Measurements from ENCODE around the gene MTA1. TPM values are rescaled to one million over a fixed set of nuclear protein-coding genes. Genes with fewer than 3 reads are reported as not detected.

MTA1 gene
- 115 and 119 TPM in 2 replicates for total RNA-seq

- Mint-ChIP-seq H3K27me3 (no peaks in the 10 kb centered on the region), H3K4me3 (peak within 1 kb of the TSS; percentile 86), H3K36me3 (ENCODE audit: low read depth) (peaks cover 4% of the 10 kb centered on the region), H3K9me3 (no peaks in the 10 kb centered on the region), H3K27ac (peak within 1 kb of the TSS; percentile 56), H3K4me1 (peaks cover 30% of the 10 kb centered on the region)
- ChIA-PET CTCF (no interaction called here), POLR2A (no interaction called here)
- TF ChIP-seq CTCF (IDR thresholded peaks at IDR 0.05), result no peak
- intact Hi-C loops (cut with micrococcal nuclease), result loop anchor here (1.0 to 5.0 kb wide), 3 partner anchors 13 to 58 kb away; partner anchors contain the start of gene TEX22
- ATAC-seq (ENCODE audit: low read depth) (peak; percentile 73), DNase-seq (peak; percentile 54)
Observed at GRCh38 chr14:105419195-105420091, at the start of gene MTA1. Gene MTA1 (plus strand): TSS chr14:105419827. CDS start chr14:105420036, 209 bp downstream.

GRCh38 chr14:105374389-105374788 is 45.2 kb upstream of the MTA1 start:
- no peak for TF ChIP-seq CTCF (IDR thresholded peaks at IDR 0.05)

GRCh38 chr14:105375635-105376057 is 44.0 kb upstream of the MTA1 start:
- DNase-seq (no peak), ATAC-seq (ENCODE audit: low read depth) (peak; percentile 25)
- intact Hi-C loops (cut with micrococcal nuclease), result no loop called here
- no peak overlapping the region for H3K27ac Mint-ChIP-seq
- H3K4me1 Mint-ChIP-seq, result peaks cover 11% of the 10 kb centered on the region
- H3K27me3 Mint-ChIP-seq, result no peaks in the 10 kb centered on the region
- CTCF ChIA-PET, result no interaction called here
- POLR2A ChIA-PET, result no interaction called here
- no peaks in the 10 kb centered on the region for H3K9me3 Mint-ChIP-seq
- H3K4me3 Mint-ChIP-seq, result no peak overlapping the region
- peaks cover 2% of the 10 kb centered on the region for H3K36me3 Mint-ChIP-seq (ENCODE audit: low read depth)
- no peak for TF ChIP-seq CTCF (IDR thresholded peaks at IDR 0.05)

More at GRCh38 chr14:105374389-105374788, 45.2 kb upstream of the MTA1 start:
- ChIA-PET POLR2A (interaction anchor here (1.3 kb wide), 1 partner anchor 115 kb away, joined by 6 read pairs; no protein-coding TSS in a partner anchor), CTCF (interaction anchor here (6.3 kb wide), 1 partner anchor 115 kb away, joined by 104 read pairs; no protein-coding TSS in a partner anchor)
- no peak overlapping the region for H3K27ac Mint-ChIP-seq
- intact Hi-C loops (cut with micrococcal nuclease), result no loop called here
- no peak for ATAC-seq (ENCODE audit: low read depth)
- DNase-seq, result no peak
- no peak overlapping the region for H3K4me3 Mint-ChIP-seq
- peaks cover 12% of the 10 kb centered on the region for H3K4me1 Mint-ChIP-seq
- peaks cover 3% of the 10 kb centered on the region for H3K36me3 Mint-ChIP-seq (ENCODE audit: low read depth)
- H3K27me3 Mint-ChIP-seq, result no peaks in the 10 kb centered on the region
- H3K9me3 Mint-ChIP-seq, result no peaks in the 10 kb centered on the region

GRCh38 chr14:105376521-105377440 is 42.8 kb upstream of the MTA1 start:
- no peaks in the 10 kb centered on the region for H3K36me3 Mint-ChIP-seq (ENCODE audit: low read depth)
- H3K27me3 Mint-ChIP-seq, result no peaks in the 10 kb centered on the region
- no peak for ATAC-seq (ENCODE audit: low read depth)
- H3K9me3 Mint-ChIP-seq, result no peaks in the 10 kb centered on the region
- H3K4me3 Mint-ChIP-seq, result no peak overlapping the region
- DNase-seq, result no peak
- TF ChIP-seq CTCF (IDR thresholded peaks at IDR 0.05), result no peak
- POLR2A ChIA-PET, result no interaction called here
- H3K4me1 Mint-ChIP-seq, result peaks cover 8% of the 10 kb centered on the region
- intact Hi-C loops (cut with micrococcal nuclease), result no loop called here
- H3K27ac Mint-ChIP-seq, result no peak overlapping the region
- CTCF ChIA-PET, result interaction anchor here (0.9 kb wide), 1 partner anchor 104 kb away, joined by 3 read pairs; no protein-coding TSS in a partner anchor
